ENCODE data around the gene HOXC4.

HOXC4 gene

DNA sequence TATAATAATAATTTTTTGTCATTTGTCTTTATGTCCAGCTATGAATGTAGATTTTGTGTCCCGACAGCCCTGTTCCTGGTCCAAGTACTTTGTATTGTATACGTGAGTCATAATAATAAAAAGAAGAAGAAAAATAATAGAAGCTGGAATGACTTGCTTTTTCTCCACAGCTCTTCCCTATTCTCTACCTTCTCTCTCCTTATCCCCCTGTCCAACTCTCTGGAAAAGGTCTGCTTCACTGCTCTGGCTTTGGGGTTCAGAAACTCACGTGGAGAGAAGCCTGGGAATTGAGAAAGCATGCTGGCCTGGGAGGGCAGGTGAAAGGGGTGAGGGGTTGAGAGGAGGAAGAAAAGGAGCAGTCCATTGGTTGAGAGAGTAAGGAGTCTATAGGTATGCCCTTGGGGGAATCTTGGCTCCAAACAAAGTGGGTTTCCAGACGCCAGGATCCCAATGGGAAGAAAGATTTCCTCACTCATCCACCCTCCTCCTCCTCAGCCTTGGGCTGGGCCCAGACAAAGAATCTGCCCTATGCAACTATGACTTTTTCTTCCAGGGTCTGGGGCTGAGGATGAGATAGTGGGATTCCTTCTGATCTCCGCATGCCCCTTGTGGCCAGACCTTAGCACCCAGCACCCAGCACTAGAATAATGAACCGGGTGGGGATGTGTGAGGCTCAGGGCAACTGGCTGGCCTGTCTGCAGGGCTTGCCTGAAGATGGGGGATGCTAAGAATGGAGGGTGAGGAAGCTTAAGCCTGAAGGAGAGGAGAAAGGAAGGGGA is 40.8 kb upstream of the HOXC4 start:
- no peak overlapping the region for H3K4me3 ChIP-seq

GRCh38 chr12:54014377-54015017 is 39.1 kb upstream of the HOXC4 start:
- H3K4me3 ChIP-seq, result peak overlapping the region; percentile 48
- H3K27ac ChIP-seq, result no peak overlapping the region

More for the DNA sequence above, 40.8 kb upstream of the HOXC4 start:
- no peak for DNase-seq (ENCODE audit: low spot score)
- H3K27ac ChIP-seq, result no peak overlapping the region
- TF ChIP-seq, protein P1, sequence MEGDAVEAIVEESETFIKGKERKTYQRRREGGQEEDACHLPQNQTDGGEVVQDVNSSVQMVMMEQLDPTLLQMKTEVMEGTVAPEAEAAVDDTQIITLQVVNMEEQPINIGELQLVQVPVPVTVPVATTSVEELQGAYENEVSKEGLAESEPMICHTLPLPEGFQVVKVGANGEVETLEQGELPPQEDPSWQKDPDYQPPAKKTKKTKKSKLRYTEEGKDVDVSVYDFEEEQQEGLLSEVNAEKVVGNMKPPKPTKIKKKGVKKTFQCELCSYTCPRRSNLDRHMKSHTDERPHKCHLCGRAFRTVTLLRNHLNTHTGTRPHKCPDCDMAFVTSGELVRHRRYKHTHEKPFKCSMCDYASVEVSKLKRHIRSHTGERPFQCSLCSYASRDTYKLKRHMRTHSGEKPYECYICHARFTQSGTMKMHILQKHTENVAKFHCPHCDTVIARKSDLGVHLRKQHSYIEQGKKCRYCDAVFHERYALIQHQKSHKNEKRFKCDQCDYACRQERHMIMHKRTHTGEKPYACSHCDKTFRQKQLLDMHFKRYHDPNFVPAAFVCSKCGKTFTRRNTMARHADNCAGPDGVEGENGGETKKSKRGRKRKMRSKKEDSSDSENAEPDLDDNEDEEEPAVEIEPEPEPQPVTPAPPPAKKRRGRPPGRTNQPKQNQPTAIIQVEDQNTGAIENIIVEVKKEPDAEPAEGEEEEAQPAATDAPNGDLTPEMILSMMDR (IDR thresholded peaks at IDR 0.05), result no peak

GRCh38 chr12:54015018-54015931 is 38.4 kb upstream of the HOXC4 start:
- no peak overlapping the region for H3K27ac ChIP-seq
- no peak overlapping the region for H3K4me3 ChIP-seq
- TF ChIP-seq, protein P1 (IDR thresholded peaks at IDR 0.05), result no peak
- DNase-seq (ENCODE audit: low spot score), result no peak

More at GRCh38 chr12:54014377-54015017, 39.1 kb upstream of the HOXC4 start:
- TF ChIP-seq, protein P1 (IDR thresholded peaks at IDR 0.05), result no peak
- DNase-seq (ENCODE audit: low spot score), result no peak

GRCh38 chr12:54016051-54016450 is 37.6 kb upstream of the HOXC4 start:
- Histone ChIP-seq H3K27ac (no peak overlapping the region), H3K4me3 (no peak overlapping the region)
- TF ChIP-seq, protein P1 (IDR thresholded peaks at IDR 0.05), result no peak
- no peak for DNase-seq (ENCODE audit: low spot score)

GRCh38 chr12:54016478-54016964 is 37.1 kb upstream of the HOXC4 start:
- no peak overlapping the region for H3K27ac ChIP-seq
- TF ChIP-seq, protein P1 (IDR thresholded peaks at IDR 0.05), result no peak
- no peak for DNase-seq (ENCODE audit: low spot score)
- H3K4me3 ChIP-seq, result peak overlapping the region; percentile 71

GRCh38 chr12:54017027-54017788 is 36.4 kb upstream of the HOXC4 start:
- TF ChIP-seq, protein P1 (IDR thresholded peaks at IDR 0.05), result no peak
- peak overlapping the region; percentile 71 for H3K4me3 ChIP-seq
- DNase-seq (ENCODE audit: low spot score), result no peak
- peak overlapping the region in 1 of 2 donors; percentile 1 for H3K27ac ChIP-seq
